AG04449 (cell line): Measurements from ENCODE around the gene STXBP1.

Experiments
- CTCF ChIA-PET: fragments of 350-600 bp; formaldehyde crosslinking; extraction: SDS; loops from one replicate; lab custom pipeline; 2021; ENCODE audit warnings: antibody characterized with exemption; lab: Yijun Ruan, JAX
- POLR2A ChIA-PET: fragments of 400-600, 350-600 bp; formaldehyde crosslinking; extraction: SDS; loops from one replicate; lab custom pipeline; 2020; ENCODE audit warnings: antibody characterized with exemption, inconsistent platforms; lab: Yijun Ruan, JAX
- DNase-seq: peaks from one replicate; pipeline ENCODE4 v3.0.0-alpha.2; 2010; ENCODE audit warnings: low read depth, low spot score
- H3K4me3 ChIP-seq: 2 replicates; pipeline ENCODE4 v1.5.1; 2011; ENCODE audit warnings: low read depth, mild to moderate bottlenecking, control low read depth, low read length
- CTCF ChIP-seq: IDR thresholded peaks from one replicate; pipeline ENCODE4 v1.5.1; 2011; ENCODE audit warnings: mild to moderate bottlenecking, moderate library complexity, low read length, control low read depth, inconsistent platforms; ENCODE audit not compliant: insufficient read depth; ENCODE audit errors: missing control alignments

The STXBP1 gene

GRCh38 chr9:127634698-127635097, 22.6 kb downstream of the STXBP1 start:
- no peak overlapping the region for H3K4me3 ChIP-seq
- TF ChIP-seq CTCF, result no peak
- POLR2A ChIA-PET, result no interaction called here
- CTCF ChIA-PET, result interaction anchor here (1.2 to 1.3 kb wide), 2 partner anchors 30 to 483 kb away, joined by 3 read pairs; no protein-coding TSS in a partner anchor
- no peak for DNase-seq

GRCh38 chr9:127635201-127635735, 23.2 kb downstream of the STXBP1 start:
- ChIA-PET POLR2A (no interaction called here), CTCF (interaction anchor here (1.3 kb wide), 1 partner anchor 30 kb away, joined by 3 read pairs; no protein-coding TSS in a partner anchor)
- no peak for DNase-seq
- TF ChIP-seq CTCF, result no peak
- H3K4me3 ChIP-seq, result no peak overlapping the region

GRCh38 chr9:127637322-127637847, 25.3 kb downstream of the STXBP1 start:
- CTCF ChIA-PET, result interaction anchor here (0.9 kb wide), 1 partner anchor 14 kb away, joined by 3 read pairs; no protein-coding TSS in a partner anchor
- no peak for TF ChIP-seq CTCF
- no peak overlapping the region for H3K4me3 ChIP-seq
- POLR2A ChIA-PET, result no interaction called here
- DNase-seq, result peak; percentile 16

GRCh38 chr9:127640908-127641545, 28.9 kb downstream of the STXBP1 start:
- no peak for TF ChIP-seq CTCF

GRCh38 chr9:127642082-127642740, 30.1 kb downstream of the STXBP1 start:
- TF ChIP-seq CTCF, result no peak
- POLR2A ChIA-PET, result no interaction called here
- CTCF ChIA-PET, result no interaction called here
- no peak overlapping the region for H3K4me3 ChIP-seq
- DNase-seq, result no peak

More at GRCh38 chr9:127640908-127641545, 28.9 kb downstream of the STXBP1 start:
- H3K4me3 ChIP-seq, result no peak overlapping the region
- ChIA-PET CTCF (interaction anchor here (0.6 to 0.9 kb wide), 3 partner anchors 94 to 300 kb away, joined by 3 read pairs; partner anchors contain the start of gene TOR2A), POLR2A (no interaction called here)
- no peak for DNase-seq
